Raji (cell line): ENCODE results near the gene SLC25A33.
A peak's percentile ranks its signal among the peaks of the same experiment; 100 is the strongest.

Source experiments
- POLR2A ChIP-seq: IDR thresholded peaks from 2 replicates; pipeline ENCODE4 v1.6.1; 2011; ENCODE audit warnings: low read depth, low read length, control low read depth; ENCODE audit not compliant: insufficient read depth

The SLC25A33 gene

DNA sequence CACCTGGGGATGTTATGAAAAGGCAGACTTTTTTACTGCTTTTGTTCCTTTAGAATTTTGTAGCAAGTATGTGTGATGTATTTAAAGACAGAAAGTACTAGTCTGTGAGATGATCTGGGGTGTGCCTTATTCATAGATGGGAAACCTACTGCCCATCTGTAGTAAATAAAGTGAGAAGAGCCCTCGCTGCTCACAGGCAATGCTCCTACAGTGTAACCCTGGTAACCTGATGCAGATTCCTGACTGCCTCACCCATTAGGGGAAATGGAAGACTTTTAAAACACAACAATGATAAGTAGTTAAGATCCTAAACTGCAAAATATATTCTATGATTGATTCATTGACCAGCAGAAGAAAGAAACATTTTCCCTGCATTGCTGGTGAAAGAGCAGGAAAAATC, 30.0 kb downstream of the SLC25A33 start:
- TF ChIP-seq POLR2A: no peak

DNA sequence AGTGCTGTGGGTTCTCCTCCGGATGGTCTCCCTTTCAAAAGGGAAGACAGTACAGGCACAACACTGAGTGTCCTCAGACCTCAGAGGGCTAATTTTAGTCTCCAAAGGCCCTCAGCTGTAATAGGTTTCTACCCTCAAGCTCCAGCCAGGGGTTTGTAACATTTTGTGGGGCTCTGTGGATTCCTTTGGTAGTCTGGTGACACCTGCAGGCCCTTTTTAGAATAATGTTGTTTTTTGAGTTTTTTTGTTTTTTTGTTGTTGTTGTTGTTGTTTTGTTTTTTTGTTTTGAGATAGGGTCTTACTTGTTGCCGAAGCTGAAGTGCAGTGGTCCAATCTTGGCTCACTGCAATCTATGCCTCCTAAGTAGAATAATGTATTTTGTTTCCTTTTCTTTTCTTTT, 34.5 kb downstream of the SLC25A33 start:
- no peak for TF ChIP-seq POLR2A

DNA sequence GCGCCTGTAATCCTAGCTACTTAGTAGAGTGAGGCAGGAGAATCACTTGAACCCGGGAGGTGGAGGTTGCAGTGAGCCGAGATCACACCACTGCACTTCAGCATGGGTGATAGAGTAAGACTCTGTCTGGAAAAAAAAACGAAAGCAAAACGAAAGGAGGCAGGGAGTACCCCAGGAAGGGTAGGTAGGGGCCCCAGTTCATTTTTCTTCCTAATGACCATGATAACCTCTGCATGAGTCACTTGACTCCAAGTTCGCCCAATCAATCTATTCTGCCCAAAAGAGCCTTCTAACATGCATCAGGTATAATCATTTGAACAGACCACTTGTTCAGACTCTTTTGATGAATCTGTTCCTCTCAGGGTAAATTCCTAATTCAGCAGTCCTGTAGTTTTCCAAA, 36.2 kb downstream of the SLC25A33 start:
- no peak for TF ChIP-seq POLR2A

DNA sequence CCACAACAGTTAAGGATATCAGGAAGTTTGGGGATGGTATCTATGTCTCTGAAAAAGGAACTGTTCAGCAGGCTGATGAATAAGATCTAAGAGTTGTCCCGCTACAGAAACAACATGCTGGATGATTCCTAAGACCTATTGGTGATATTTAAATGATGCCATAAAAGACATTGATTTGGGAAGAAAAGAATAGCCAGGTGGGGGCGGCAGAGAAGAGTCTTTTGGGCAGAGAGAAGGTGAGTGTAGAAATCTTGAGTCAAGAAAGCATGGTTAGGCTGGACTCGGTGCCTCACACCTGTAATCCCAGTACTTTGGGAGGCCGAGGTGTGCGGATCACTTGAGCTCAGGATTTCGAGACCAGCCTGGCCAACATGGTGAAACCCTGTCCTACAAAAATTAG, 37.6 kb downstream of the SLC25A33 start:
- no peak for TF ChIP-seq POLR2A

DNA sequence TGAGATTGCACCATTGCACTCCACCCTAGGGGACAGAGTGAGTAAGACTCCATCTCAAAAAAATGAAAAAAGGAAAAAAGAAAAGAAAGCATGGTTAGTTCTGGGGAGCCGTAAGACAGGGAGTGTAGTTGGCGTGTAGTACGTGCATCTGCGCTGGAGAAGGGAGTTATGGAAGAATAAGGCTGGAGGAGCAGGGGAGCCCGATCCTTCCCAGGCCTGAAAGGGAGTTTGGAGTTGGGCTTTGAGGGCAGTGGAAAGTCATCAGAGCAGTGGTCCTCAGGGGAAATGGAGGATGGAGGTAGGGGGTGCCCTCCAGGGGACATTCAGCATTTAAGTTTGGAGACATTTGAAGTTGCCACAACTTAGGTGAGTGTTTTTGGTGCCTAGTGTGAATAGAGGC, 38.2 kb downstream of the SLC25A33 start:
- no peak for TF ChIP-seq POLR2A

DNA sequence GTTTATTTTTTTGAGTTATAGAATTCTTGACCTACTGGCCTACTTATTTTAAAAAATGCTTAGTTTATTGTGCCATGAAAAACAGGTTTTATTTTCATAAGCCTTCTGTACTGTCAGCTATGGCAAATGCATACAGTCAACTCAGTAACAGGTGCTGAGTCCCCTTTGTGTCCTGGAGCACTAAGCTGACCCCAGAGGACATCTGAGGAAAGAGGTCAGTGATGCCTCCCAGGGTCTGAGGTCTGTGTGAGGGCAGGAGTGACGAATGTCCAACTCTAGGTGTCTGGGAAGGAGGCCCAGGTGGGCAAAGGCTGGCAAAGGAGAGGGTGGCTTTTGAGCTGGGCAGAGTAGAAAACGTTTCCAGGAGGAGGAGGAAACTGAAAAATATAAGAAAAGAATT, 41.7 kb downstream of the SLC25A33 start:
- no peak for TF ChIP-seq POLR2A

DNA sequence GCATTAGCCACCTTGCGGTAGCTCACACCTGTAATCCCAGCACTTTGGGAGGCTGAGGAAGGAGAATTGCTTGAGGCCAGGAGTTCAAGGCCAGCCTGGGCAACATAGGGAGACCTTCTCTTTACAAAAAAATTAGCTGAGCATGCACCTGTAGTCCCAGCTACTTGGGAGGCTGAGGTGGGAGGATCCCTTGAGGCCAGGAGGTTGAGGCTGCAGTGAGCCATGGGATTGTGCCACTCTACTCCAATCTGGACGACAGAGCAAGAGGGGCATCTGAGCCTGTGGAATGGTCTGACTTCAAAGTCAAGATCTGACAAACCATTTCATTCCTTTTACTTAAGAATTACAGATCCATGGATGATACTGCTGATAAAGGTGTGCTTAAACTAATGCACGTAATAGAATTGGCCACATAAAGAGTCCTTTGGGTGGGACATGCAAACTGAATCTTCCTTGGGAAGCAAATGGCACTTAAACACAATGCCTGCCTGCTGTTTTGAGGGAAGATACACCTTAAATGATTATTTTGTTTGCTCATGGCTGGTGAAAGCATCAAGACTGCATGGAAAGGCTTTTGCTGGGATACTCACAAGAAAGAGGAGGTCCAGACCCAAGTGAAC, 47.0 kb downstream of the SLC25A33 start:
- no peak for TF ChIP-seq POLR2A

DNA sequence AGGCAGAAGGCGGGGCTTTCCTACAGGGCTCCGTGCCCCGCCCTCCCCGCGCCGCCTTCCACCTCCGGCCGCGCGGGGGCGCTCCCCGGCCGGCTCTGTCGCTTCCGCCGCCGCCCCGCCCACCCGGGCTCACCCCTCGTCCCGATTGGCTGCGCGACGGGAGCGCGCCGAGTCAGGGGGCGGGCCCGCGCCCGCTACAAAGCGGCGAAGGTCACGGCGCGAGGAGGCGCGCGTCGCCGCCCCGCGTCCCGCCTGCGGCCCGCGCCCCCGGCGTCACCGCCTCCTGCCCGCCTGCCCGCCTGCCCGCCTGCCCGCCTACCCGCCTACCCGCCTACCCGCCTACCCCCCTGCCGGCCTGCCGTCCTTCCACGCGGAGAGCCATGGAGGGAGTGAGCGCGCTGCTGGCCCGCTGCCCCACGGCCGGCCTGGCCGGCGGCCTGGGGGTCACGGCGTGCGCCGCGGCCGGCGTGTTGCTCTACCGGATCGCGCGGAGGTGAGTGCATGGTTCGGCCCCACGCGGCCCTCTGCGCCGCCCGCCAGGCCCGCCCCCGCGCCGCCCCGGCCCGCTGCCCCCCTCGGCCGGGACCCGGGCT, 49.4 kb downstream of the SLC25A33 start, which contains the start of gene TMEM201:
TMEM201 (plus strand) TSS at position 361 of the 593 bp plus-strand sequence; CDS start at position 381, 20 bp downstream.
- TF ChIP-seq POLR2A: peak; percentile 83

DNA sequence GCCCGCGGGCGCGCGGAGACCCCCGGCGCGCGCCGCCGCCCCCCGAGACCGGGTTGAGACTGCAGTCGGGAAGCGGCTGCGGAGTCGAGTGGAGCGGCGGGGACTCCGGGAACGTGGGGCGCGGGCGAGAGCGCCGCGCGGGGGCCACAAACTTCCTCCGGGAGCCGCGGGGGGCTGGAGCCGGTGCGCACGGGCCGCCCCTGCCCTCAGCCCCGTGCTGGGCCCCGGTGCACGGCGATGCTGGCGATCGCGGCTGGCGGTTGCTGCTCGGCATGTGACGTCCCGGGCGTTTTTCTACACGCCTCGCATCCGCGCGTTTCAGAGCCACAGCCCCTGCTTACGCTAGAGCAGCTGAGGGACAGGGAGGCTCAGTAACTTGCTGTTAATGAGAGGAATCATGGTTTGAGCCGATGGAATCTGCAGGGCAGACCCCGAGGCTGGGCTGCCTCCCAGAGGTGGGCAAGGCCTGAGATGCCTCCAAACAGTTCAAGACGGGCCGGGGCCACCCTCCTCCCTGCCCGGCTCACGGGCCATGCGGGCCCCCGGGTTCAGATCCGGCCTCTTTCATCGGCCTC, 50.0 kb downstream of the SLC25A33 start:
- no peak; the same call in 1 of the 2 replicates for TF ChIP-seq POLR2A

DNA sequence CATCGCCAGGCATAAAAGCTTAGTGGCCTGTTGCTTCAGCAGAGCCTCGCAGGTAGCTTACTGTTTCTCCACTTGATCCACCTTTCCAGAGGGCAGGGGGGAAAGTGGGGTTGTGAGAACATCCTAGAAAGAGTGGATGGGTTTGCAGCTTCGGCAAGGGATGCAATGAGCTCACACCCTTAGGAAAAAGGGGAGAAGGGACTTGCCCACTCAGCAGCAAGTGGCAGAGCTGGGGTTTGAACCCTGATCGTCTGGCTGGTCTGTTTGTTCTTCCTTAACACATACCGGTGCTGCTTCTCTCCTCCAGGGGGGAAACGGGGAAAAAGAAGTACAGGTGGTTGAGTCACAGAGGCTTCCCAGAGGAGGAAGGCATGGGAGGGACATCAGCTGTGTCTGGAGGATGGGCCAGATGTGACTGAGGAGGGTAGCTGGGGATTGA, 50.5 kb downstream of the SLC25A33 start:
- TF ChIP-seq POLR2A: no peak

DNA sequence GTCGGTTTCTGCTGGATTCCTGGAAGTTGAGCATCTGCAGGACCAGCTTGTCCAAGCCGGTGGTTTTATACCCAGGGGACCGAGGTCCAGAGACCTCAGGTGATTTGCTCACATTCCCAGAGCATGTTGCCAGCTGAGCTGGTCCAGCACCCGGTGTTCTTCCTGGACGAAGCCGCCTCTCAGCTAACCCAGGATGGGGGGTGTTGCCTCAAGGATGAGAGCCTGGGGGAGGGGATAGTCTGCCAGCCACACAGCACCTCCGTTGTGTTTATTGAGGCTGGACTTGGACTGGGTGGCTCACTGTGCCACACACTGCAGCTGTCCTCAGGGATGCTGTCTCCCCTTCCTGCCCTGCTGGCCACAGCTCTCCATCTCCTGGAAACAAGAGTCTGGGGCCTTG, 50.9 kb downstream of the SLC25A33 start:
- no peak for TF ChIP-seq POLR2A

DNA sequence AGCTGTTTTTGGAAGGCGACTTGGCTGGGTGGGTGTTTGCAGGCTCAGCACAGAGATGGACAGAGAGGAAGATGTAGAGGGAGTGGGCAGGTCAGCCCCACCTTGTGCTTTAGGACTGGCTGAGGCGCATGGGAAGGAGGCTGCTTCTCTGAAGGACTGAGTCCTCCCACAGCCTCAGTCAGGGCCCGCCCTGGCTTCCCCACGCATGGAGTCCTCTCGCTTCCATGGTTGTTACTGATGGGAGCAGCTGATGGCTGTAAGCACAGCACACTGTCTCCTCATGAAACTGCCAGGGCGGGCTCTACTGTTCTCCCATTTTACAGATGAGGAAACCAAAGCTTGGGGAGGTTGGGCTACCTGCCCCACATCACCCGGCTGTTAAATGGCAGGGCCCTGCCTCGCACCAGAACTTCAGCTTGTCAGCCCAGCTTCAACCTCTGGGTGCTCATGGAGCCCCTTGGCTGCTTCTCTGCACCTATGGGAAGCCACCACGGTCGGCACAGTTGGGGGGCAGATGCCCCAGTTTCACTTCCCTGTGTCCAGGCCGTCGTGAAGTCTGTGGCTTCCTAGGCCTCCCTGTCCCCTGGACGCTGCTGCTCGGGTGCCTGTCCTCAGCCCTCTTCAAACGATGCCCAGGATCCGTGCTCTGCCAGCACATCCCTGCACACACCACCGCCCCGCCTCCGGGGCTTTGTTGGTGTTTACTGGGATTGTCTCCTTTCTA, 51.8 kb downstream of the SLC25A33 start:
- no peak for TF ChIP-seq POLR2A

DNA sequence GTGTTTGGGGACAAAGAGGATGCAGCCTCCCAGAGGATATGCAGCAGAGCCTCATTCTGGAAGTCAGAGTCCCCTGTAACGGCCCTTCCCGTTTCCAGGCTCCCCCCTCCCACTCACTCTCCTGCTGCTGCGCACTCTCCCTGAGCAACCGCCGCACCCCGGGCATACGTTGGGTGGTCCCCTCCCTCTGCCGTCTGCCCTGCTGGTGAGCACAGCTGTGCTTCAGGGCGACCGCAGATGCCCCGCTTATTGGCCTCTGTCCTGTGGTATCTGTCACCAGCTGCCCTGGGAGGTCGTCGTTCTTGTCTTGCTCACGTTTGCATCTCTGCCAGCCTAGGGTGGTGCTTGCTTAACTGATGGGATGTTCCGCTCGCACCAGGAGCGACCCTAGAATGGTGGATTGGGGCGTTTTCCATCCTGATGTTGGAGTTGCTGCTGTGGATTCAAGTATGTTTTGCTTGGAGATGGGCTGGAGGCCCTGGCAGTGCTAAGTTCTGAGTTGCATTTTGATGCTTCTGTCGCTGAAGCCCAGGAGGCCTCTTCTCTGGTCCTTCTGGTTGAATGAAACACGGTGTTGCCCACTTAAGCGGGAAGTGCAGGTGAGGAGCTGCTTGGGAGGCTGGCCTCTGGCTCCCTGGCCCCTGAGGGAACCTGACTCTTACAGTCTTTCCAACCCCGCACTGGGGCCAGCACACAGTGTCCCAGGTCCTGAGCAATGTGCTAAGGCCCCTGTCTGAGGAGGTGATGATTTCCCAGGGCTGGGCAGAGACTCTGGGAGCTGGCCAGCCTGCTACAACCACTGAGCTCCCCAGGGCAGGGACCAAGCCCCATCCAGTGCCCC, 52.6 kb downstream of the SLC25A33 start:
- no peak for TF ChIP-seq POLR2A

DNA sequence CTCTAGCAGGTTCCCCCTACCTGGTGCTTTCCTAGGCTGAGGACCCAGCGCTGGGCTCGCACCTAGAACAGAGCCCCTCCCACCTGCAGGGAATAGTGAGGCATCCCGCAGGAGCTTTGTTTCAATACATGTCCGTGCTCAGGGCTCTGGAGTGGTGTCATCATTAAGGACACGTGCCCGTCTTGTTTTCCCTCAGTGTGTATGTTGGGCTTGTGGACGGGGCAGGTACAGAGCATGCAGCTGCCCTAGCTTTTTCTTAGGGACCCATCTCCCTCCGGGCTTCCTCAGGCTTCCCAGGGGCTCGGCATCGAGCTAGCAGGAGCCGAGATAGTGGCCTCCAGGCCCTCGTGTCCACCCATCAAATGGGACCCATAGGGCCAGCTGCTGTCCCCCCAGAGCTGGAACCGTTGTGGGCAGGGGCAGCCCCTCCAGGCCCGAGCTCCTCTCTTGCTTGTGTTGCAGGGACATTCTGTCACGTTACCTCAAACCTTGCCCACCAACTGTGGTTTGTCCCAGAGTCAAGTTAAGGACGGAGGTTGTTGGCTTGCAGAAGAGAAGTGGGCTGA, 53.3 kb downstream of the SLC25A33 start:
- no peak for TF ChIP-seq POLR2A

DNA sequence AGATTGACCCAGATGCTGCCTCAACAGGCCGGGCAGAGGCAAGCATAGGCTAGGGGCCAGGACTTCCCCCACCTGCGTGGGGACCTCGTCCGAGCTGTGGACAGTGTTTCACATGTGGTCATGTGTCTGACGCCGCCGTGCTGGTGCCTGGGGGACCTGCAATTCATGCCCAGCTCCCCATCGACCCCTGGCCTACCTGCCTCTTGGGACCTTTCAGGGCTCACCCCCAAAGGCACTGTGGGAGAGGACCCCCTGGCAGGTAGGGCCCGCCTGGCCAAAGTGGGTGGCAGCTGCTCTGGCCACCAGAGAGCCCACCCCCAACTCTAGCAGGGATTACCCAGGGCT, 53.9 kb downstream of the SLC25A33 start:
- TF ChIP-seq POLR2A: no peak
